Neural cell (in vitro differentiated cells): Measurements from ENCODE around the gene BLTP3B. TPM values are rescaled to one million over a fixed set of nuclear protein-coding genes. Genes with fewer than 3 reads are reported as not detected.

Source experiments
- H2AFZ ChIP-seq: fragments of 200-600, 300-800 bp; sonication (generic), shearing (Covaris generic); 2 replicates; pipeline ENCODE4 v1.6.0; 2014; ENCODE audit warnings: low read depth, mild to moderate bottlenecking, antibody characterized with exemption, low read length, moderate library complexity
- H3F3A ChIP-seq: fragments of 200-600 bp; shearing (Covaris generic); 2 replicates; pipeline ENCODE4 v1.6.1; 2016; ENCODE audit warnings: mild to moderate bottlenecking, moderate library complexity, mixed read lengths, antibody characterized with exemption, low read length; ENCODE audit not compliant: insufficient read depth, poor library complexity, severe bottlenecking
- H3K27ac ChIP-seq: fragments of 200-600, 300-800 bp; sonication (generic), shearing (Covaris generic); 2 replicates; pipeline ENCODE4 v1.5.1; 2014; ENCODE audit warnings: mild to moderate bottlenecking, low read length, moderate library complexity
- H3K27me3 ChIP-seq: fragments of 300-800, 200-600 bp; sonication (generic), shearing (Covaris generic); 2 replicates; pipeline ENCODE4 v1.6.0; 2014; ENCODE audit warnings: mild to moderate bottlenecking, low read depth, low read length, moderate library complexity; ENCODE audit not compliant: insufficient read depth
- H3K36me3 ChIP-seq: fragments of 300-800, 200-600 bp; sonication (generic), shearing (Covaris generic); 2 replicates; pipeline ENCODE4 v1.5.1; 2014; ENCODE audit warnings: mild to moderate bottlenecking, antibody characterized with exemption, low read length, moderate library complexity; ENCODE audit not compliant: insufficient read depth
- H3K4me2 ChIP-seq: fragments of 300-800, 200-600 bp; sonication (generic), shearing (Covaris generic); 2 replicates; pipeline ENCODE4 v1.6.0; 2014; ENCODE audit warnings: mild to moderate bottlenecking, low read length
- H3K4me3 ChIP-seq: fragments of 300-800, 200-600 bp; sonication (generic), shearing (Covaris generic); 2 replicates; pipeline ENCODE4 v1.5.1; 2014; ENCODE audit warnings: mild to moderate bottlenecking, low read length, moderate library complexity
- H3K79me2 ChIP-seq: fragments of 200-600 bp; shearing (Covaris generic); replicated peaks from 2 replicates; pipeline ENCODE4 v1.6.0; 2014; ENCODE audit warnings: mild to moderate bottlenecking, low read length, moderate library complexity; ENCODE audit not compliant: insufficient read depth
- H3K9ac ChIP-seq: fragments of 300-800, 200-600 bp; sonication (generic), shearing (Covaris generic); 2 replicates; pipeline ENCODE4 v1.6.1; 2016; ENCODE audit warnings: mild to moderate bottlenecking, low read length, mixed read lengths
- H3K9me2 ChIP-seq: fragments of 200-600 bp; shearing (Covaris generic); 2 replicates; pipeline ENCODE4 v1.6.1; 2016; ENCODE audit warnings: mild to moderate bottlenecking, low read length, mixed read lengths; ENCODE audit not compliant: insufficient read depth
- H3K9me3 ChIP-seq: fragments of 200-600, 300-800 bp; sonication (generic), shearing (Covaris generic); 2 replicates; pipeline ENCODE4 v1.6.1; 2016; ENCODE audit warnings: mild to moderate bottlenecking, mixed run types, low read length, moderate library complexity, mixed read lengths
- H4K20me1 ChIP-seq: fragments of 200-600 bp; shearing (Covaris generic); 2 replicates; pipeline ENCODE4 v1.6.1; 2016; ENCODE audit warnings: mild to moderate bottlenecking, mixed run types; ENCODE audit not compliant: insufficient read depth
- EP300 ChIP-seq: fragments of 450-650 bp; conservative IDR thresholded peaks from 2 replicates; pipeline ENCODE4 v1.6.1; 2014; ENCODE audit warnings: antibody characterized with exemption, mild to moderate bottlenecking, moderate library complexity; ENCODE audit not compliant: poor library complexity, severe bottlenecking
- EZH2 ChIP-seq: fragments of 200-600, 300-800 bp; shearing (Covaris generic), sonication (generic); IDR thresholded peaks from 2 replicates; pipeline ENCODE4 v1.6.1; 2014; ENCODE audit warnings: antibody characterized with exemption, low read length, borderline replicate concordance, mild to moderate bottlenecking; ENCODE audit not compliant: insufficient read depth, poor library complexity, severe bottlenecking
- MXI1 ChIP-seq: fragments of 450-650 bp; conservative IDR thresholded peaks from 2 replicates; pipeline ENCODE4 v1.6.1; 2014; ENCODE audit warnings: antibody characterized with exemption, mild to moderate bottlenecking; ENCODE audit not compliant: poor library complexity, severe bottlenecking
- POLR2AphosphoS5 ChIP-seq: IDR thresholded peaks from 2 replicates; pipeline ENCODE4 v1.6.1; 2012
- RAD21 ChIP-seq: fragments of 450-650 bp; conservative IDR thresholded peaks from 2 replicates; pipeline ENCODE4 v1.6.1; 2014; ENCODE audit warnings: antibody characterized with exemption, mild to moderate bottlenecking, moderate library complexity
- SMC3 ChIP-seq: fragments of 450-650 bp; conservative IDR thresholded peaks from 2 replicates; pipeline ENCODE4 v1.6.1; 2014; ENCODE audit warnings: antibody characterized with exemption, mild to moderate bottlenecking, moderate library complexity; ENCODE audit not compliant: poor library complexity
- TAF1 ChIP-seq: IDR thresholded peaks from 2 replicates; pipeline ENCODE4 v1.6.1; 2012; ENCODE audit warnings: low read depth
- polyA plus RNA-seq: library from polyadenylated mRNA; depleted of rRNA; stranded (reverse); fragments of >200 nt; gene quantifications from 2 replicates; pipeline ENCODE4 v1.2.3, GENCODE V29; 2014
- TF ChIP-seq, protein P1 (sequence below): fragments of 450-650 bp; IDR thresholded peaks from 2 replicates; pipeline ENCODE4 v1.5.1; 2014; ENCODE audit warnings: antibody characterized with exemption, mild to moderate bottlenecking, moderate library complexity; ENCODE audit not compliant: poor library complexity, severe bottlenecking
- TF ChIP-seq, protein P2 (sequence below): IDR thresholded peaks from 2 replicates; pipeline ENCODE4 v1.6.1; 2012; ENCODE audit warnings: borderline replicate concordance

BLTP3B gene
- polyA plus RNA-seq, 1 donor from 2014 or later = 31.6 TPM

DNA sequence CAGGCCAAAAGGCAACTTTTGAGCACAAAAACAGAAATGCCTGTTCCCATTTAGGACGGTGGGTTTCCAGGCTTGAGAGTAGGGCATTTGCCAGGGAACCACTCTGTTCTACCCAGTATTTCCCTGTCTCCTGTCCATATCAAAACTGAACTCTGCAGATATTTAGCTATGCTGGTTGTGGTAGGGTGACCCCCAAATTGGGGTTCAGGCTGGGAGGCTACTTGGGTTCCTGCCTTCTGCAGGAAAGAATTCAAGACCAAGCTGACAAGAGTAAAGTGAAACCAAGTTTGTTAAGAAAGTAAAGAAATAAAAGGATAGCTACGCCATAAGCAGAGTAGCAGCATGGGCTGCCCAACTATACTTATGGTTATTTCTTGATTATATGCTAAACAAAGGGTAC lies 3.6 kb upstream of the BLTP3B start (continued):
- no peak for TF ChIP-seq MXI1
- no peak for TF ChIP-seq POLR2AphosphoS5
- no peak for TF ChIP-seq RAD21

GRCh38 chr12:100145643-100146042 lies 3.0 kb upstream of the BLTP3B start:
- no peaks in the 10 kb centered on the region for H4K20me1 ChIP-seq
- no peaks in the 10 kb centered on the region for H3K36me3 ChIP-seq
- H3K79me2 ChIP-seq = peaks cover 6% of the 10 kb centered on the region
- TF ChIP-seq, protein P1, sequence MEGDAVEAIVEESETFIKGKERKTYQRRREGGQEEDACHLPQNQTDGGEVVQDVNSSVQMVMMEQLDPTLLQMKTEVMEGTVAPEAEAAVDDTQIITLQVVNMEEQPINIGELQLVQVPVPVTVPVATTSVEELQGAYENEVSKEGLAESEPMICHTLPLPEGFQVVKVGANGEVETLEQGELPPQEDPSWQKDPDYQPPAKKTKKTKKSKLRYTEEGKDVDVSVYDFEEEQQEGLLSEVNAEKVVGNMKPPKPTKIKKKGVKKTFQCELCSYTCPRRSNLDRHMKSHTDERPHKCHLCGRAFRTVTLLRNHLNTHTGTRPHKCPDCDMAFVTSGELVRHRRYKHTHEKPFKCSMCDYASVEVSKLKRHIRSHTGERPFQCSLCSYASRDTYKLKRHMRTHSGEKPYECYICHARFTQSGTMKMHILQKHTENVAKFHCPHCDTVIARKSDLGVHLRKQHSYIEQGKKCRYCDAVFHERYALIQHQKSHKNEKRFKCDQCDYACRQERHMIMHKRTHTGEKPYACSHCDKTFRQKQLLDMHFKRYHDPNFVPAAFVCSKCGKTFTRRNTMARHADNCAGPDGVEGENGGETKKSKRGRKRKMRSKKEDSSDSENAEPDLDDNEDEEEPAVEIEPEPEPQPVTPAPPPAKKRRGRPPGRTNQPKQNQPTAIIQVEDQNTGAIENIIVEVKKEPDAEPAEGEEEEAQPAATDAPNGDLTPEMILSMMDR = no peak
- TF ChIP-seq MXI1 = no peak
- TF ChIP-seq, protein P2, sequence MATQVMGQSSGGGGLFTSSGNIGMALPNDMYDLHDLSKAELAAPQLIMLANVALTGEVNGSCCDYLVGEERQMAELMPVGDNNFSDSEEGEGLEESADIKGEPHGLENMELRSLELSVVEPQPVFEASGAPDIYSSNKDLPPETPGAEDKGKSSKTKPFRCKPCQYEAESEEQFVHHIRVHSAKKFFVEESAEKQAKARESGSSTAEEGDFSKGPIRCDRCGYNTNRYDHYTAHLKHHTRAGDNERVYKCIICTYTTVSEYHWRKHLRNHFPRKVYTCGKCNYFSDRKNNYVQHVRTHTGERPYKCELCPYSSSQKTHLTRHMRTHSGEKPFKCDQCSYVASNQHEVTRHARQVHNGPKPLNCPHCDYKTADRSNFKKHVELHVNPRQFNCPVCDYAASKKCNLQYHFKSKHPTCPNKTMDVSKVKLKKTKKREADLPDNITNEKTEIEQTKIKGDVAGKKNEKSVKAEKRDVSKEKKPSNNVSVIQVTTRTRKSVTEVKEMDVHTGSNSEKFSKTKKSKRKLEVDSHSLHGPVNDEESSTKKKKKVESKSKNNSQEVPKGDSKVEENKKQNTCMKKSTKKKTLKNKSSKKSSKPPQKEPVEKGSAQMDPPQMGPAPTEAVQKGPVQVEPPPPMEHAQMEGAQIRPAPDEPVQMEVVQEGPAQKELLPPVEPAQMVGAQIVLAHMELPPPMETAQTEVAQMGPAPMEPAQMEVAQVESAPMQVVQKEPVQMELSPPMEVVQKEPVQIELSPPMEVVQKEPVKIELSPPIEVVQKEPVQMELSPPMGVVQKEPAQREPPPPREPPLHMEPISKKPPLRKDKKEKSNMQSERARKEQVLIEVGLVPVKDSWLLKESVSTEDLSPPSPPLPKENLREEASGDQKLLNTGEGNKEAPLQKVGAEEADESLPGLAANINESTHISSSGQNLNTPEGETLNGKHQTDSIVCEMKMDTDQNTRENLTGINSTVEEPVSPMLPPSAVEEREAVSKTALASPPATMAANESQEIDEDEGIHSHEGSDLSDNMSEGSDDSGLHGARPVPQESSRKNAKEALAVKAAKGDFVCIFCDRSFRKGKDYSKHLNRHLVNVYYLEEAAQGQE = no peak
- no peak for TF ChIP-seq POLR2AphosphoS5
- TF ChIP-seq SMC3 = no peak
- TF ChIP-seq TAF1 = no peak
- TF ChIP-seq RAD21 = no peak
- TF ChIP-seq EP300 = no peak
- TF ChIP-seq EZH2 = no peak
- H3K9me3 ChIP-seq = no peaks in the 10 kb centered on the region
- H3K4me2 ChIP-seq = no peak overlapping the region
- H3K9ac ChIP-seq = no peak overlapping the region
- no peak overlapping the region for H2AFZ ChIP-seq
- H3F3A ChIP-seq = no peaks in the 10 kb centered on the region
- H3K27me3 ChIP-seq = no peaks in the 10 kb centered on the region
- no peak overlapping the region for H3K4me3 ChIP-seq
- H3K27ac ChIP-seq = no peak overlapping the region
- no peaks in the 10 kb centered on the region for H3K9me2 ChIP-seq

DNA sequence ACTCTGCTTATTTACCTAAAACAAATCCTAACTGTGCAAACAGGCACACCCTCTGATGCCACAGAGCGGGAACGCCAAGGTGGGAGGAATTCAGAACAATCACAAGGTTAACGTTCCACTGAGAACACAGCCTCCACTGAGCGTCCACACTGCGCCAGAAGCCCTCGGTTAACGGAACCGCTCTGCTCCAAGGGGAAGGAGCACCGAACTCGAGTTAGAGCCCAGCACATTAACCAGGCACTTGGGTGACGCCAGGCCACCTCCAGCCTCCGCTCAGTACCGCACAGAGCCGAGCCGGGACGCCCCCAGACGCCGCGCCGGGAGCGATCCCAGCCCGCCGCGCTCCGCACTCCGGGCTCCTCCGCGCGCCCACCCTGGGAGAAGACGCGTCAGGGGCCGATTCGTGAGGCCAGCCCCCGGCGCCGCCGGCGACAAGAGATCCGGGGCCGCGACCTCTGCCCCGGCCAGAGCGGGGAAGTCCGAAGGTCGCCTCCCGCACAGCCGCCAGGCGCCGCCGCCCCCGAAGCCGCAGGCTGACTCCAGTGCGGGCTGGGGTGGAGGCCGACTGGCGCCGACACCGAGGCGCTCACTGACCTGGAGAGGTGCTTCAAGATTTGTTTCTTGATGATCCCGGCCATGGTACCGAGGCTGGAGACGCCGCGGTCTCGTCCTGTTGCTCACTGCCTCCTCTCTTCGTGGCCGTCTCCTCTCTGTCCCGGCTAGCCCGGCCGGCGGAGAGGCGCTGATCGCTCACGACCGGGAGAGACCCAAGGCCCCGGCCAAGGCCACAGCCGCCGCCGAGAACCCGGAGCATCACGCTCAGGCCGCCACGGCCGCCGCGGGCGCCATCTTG lies 450 bp downstream of the BLTP3B start:
- H3K9me3 ChIP-seq = no peaks in the 10 kb centered on the region
- H4K20me1 ChIP-seq = no peaks in the 10 kb centered on the region
- peaks cover 38% of the 10 kb centered on the region for H3K79me2 ChIP-seq
- peak overlapping the region; percentile 85 for H3K4me2 ChIP-seq
- peak overlapping the region; percentile 97 for H3K27ac ChIP-seq
- peak overlapping the region; percentile 99 for H3K9ac ChIP-seq
- H3F3A ChIP-seq = no peaks in the 10 kb centered on the region
- H2AFZ ChIP-seq = peak overlapping the region; percentile 89
- H3K36me3 ChIP-seq = no peaks in the 10 kb centered on the region
- H3K4me3 ChIP-seq = peak overlapping the region; percentile 99
- TF ChIP-seq EZH2 (no peak), POLR2AphosphoS5 (peak; percentile 94), SMC3 (no peak), TAF1 (peak; percentile 92), MXI1 (peak; percentile 52)
- TF ChIP-seq, protein P2 = peak; percentile 89
- no peaks in the 10 kb centered on the region for H3K27me3 ChIP-seq
- H3K9me2 ChIP-seq = no peaks in the 10 kb centered on the region
